ENCODE results near the gene IRX2. TPM values are rescaled to one million over a fixed set of nuclear protein-coding genes. Genes with fewer than 3 reads are reported as not detected.

IRX2 gene
- total RNA-seq, 4 donors from 2014 or later: not detected

- TF ChIP-seq, protein P1, sequence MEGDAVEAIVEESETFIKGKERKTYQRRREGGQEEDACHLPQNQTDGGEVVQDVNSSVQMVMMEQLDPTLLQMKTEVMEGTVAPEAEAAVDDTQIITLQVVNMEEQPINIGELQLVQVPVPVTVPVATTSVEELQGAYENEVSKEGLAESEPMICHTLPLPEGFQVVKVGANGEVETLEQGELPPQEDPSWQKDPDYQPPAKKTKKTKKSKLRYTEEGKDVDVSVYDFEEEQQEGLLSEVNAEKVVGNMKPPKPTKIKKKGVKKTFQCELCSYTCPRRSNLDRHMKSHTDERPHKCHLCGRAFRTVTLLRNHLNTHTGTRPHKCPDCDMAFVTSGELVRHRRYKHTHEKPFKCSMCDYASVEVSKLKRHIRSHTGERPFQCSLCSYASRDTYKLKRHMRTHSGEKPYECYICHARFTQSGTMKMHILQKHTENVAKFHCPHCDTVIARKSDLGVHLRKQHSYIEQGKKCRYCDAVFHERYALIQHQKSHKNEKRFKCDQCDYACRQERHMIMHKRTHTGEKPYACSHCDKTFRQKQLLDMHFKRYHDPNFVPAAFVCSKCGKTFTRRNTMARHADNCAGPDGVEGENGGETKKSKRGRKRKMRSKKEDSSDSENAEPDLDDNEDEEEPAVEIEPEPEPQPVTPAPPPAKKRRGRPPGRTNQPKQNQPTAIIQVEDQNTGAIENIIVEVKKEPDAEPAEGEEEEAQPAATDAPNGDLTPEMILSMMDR (IDR thresholded peaks at IDR 0.05): no peak
- Histone ChIP-seq H3K4me3 (no peak overlapping the region), H3K36me3 (no peaks in the 10 kb centered on the region), H3K9me3 (no peaks in the 10 kb centered on the region), H3K4me1 (no peaks in the 10 kb centered on the region), H3K27me3 (no peaks in the 10 kb centered on the region), H3K27ac (no peak overlapping the region)
- DNase-seq: no peak
Measured at GRCh38 chr5:2780421-2781171, 29.1 kb upstream of the IRX2 start.

- TF ChIP-seq POLR2A (IDR thresholded peaks at IDR 0.05): no peak
- TF ChIP-seq, protein P1 (IDR thresholded peaks at IDR 0.05): no peak
- H3K36me3 ChIP-seq: no peaks in the 10 kb centered on the region
- no peak overlapping the region for H3K27ac ChIP-seq
- H3K4me1 ChIP-seq: no peaks in the 10 kb centered on the region
- no peaks in the 10 kb centered on the region for H3K27me3 ChIP-seq
- H3K9me3 ChIP-seq: no peaks in the 10 kb centered on the region
- DNase-seq: no peak
- no peak overlapping the region for H3K4me3 ChIP-seq
Measured at GRCh38 chr5:2779459-2779858, 28.0 kb upstream of the IRX2 start.

GRCh38 chr5:2776337-2777302 lies 25.1 kb upstream of the IRX2 start:
- no peaks in the 10 kb centered on the region for H3K36me3 ChIP-seq
- H3K4me1 ChIP-seq: no peaks in the 10 kb centered on the region
- no peak for TF ChIP-seq POLR2A (IDR thresholded peaks at IDR 0.05)
- TF ChIP-seq, protein P1 (IDR thresholded peaks at IDR 0.05): no peak
- DNase-seq: no peak
- no peak overlapping the region for H3K27ac ChIP-seq
- H3K9me3 ChIP-seq: no peaks in the 10 kb centered on the region
- no peaks in the 10 kb centered on the region for H3K27me3 ChIP-seq
- H3K4me3 ChIP-seq: no peak overlapping the region

DNA sequence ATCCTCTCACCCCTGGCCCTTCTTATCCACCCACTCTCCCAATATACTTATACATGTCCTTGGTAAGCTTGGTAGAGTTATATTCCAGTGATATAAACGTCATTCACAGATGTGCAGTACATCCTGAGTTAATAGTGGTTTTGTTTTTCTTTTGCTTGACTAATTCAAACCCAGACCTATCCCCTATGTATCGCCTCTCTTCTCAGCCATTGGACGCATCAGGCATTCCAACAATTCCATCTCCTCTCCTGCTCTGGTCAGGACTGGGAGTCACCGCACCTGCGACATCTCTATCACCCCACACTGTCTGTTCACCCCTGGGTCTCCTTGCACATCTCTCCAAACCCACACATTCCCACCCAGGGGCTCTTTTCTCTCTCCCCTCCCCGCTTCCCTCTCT lies 21.9 kb upstream of the IRX2 start:
- H3K9me3 ChIP-seq: no peaks in the 10 kb centered on the region
- H3K27me3 ChIP-seq: no peaks in the 10 kb centered on the region
- no peak overlapping the region for H3K4me3 ChIP-seq
- H3K4me1 ChIP-seq: no peaks in the 10 kb centered on the region
- H3K27ac ChIP-seq: no peak overlapping the region
- TF ChIP-seq POLR2A (IDR thresholded peaks at IDR 0.05): no peak
- TF ChIP-seq, protein P1 (IDR thresholded peaks at IDR 0.05): no peak
- no peak for DNase-seq
- H3K36me3 ChIP-seq: no peaks in the 10 kb centered on the region

- Histone ChIP-seq H3K4me1 (no peaks in the 10 kb centered on the region), H3K9me3 (no peaks in the 10 kb centered on the region), H3K4me3 (no peak overlapping the region), H3K27ac (no peak overlapping the region), H3K27me3 (no peaks in the 10 kb centered on the region), H3K36me3 (no peaks in the 10 kb centered on the region)
- TF ChIP-seq POLR2A (IDR thresholded peaks at IDR 0.05): no peak
- TF ChIP-seq, protein P1 (IDR thresholded peaks at IDR 0.05): no peak
- no peak for DNase-seq
Measured at GRCh38 chr5:2767089-2767488, 15.6 kb upstream of the IRX2 start.
